Measurements from ENCODE around the gene KDM1A.

Gene KDM1A

DNA sequence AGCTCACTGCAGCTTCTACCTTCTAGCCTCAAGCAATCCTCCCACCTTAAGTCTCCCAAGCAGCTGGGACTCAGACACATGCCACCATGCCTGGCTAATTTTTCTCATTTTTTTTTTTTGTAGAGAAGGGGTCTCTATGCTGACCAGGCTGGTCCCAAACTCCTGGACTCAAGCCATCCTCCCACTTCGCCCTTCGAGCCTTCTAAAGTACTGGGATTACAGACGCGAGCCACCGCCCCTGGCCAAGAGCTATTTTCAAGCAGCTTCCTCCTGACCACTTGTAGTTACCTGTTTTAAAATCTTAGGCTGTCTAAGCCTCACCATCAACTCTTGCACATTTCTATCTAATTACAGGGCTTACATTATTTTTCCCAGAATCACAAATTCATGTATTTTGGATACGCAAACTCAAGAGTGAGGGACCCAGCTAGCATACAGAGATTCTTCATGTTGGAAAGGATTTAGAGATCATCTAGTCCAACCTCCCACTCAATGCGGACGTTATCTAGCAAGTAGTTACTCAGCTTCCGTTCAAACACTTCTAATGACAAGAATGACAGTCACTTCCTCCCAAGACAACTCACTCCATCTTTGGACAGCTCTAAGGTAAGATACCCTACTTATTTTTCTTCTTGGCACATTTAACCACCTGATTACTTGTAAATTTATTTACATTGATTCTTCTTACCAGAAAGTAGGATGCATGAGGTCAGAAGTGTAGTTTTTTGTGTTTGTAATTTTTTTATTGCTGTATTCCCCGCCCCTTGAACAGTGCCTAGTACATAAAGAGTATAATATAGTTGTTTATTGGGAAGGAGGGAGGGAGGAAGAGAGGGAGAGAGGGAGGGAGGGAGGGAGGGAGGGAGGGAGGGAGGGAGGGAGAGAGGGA, 84.0 kb downstream of the KDM1A start:
- no peak for DNase-seq (ENCODE audit: low read depth in 2 of 2, low spot score in 1 of 2)

DNA sequence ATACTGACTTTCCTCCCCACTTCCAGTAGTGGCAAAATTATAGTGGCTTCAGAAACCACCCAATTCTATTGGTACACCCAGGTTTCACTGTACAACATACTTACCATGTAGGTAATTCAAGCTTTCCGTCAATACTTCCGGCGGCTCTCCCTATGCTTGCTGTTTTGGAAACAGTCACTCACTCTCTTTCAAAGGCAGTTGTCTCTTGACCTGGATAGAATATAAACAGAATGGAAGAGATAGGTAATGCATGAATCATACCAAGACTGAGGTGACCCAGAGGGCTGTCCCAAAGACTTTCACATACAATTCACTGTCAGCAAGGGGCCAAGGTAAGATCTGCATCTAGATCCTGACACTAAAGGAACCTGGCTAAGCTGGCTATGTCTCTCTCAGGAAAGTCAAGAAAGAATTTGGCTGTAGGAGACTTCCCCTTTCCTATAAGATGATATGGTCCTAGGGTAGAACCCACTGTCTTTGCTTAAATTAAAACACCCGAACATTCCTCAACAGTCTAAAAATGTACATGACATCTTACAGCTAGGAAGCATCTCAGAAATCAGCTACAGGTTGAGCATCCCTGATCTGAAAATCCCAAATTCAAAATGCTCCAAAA, 89.8 kb downstream of the KDM1A start:
- DNase-seq (ENCODE audit: low read depth in 2 of 2, low spot score in 1 of 2) = no peak

- DNase-seq (ENCODE audit: low read depth in 2 of 2, low spot score in 1 of 2) = no peak
Measured at GRCh38 chr1:23110391-23110790, 91.1 kb downstream of the KDM1A start.

- DNase-seq (ENCODE audit: low read depth in 2 of 2, low spot score in 1 of 2) = no peak
Measured at GRCh38 chr1:23111600-23112535, 92.6 kb downstream of the KDM1A start.

DNA sequence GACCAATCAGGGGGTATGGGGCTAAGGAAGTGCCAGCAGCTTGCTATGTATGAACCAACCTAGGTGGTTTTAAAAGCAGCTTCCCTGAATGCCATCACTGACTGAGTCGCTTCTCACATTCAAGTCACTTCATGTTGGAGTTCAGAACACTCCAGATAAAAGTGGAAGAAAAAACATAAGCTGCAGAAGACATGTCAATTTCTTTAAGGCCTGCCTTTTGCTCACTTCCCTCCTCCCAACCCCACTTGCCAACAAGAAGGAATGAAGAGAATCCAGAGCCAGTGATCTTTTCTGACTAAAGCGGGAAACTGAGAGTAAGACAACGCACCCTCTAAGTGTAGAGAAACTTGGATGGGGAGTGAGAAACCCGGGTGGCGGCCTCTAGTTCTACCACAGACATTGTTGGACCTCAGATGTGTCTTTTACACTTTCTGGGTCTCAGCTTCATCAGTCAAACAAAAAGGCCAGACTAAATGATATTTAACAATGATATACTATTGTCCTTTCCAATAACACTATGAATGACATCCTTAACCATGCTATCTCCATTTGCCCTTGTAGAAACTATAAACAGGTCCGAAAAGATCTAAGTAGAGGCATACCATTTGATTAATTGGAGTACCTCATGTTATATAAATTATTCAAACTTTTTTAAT, 95.3 kb downstream of the KDM1A start:
- no peak for DNase-seq (ENCODE audit: low read depth in 2 of 2, low spot score in 1 of 2)

DNA sequence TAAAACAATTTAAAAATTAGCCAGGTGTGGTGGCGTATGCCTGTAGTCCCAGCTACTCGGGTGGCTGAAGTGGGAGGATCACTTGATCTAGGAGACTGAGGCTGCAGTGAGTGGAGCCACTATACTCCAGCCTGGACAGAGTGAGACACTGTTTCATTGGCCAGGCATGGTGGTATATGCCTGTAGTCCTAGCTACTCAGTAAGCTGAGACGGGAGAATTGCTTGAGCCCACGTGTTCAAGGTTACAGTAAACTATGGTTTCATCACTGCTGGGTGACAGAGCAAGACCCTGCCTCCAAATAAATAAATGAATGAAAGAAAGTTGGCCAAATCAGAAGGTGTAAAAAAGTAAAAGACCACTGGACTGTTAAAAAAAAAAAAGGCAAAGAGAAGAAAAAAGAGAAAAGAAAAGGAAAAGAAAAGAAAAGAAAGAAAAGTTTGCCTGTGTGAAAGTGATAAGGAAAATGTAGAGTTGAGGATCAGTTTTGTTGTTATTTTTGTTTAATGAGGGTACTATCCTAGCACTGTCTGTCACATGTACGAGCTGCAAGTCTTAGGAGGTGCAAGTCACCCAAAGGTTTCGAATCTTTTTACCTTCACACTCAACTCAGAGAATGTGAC, 97.1 kb downstream of the KDM1A start:
- DNase-seq (ENCODE audit: low read depth in 2 of 2, low spot score in 1 of 2) = no peak

GRCh38 chr1:23116921-23117699, 97.8 kb downstream of the KDM1A start:
- DNase-seq (ENCODE audit: low read depth in 2 of 2, low spot score in 1 of 2) = no peak

DNA sequence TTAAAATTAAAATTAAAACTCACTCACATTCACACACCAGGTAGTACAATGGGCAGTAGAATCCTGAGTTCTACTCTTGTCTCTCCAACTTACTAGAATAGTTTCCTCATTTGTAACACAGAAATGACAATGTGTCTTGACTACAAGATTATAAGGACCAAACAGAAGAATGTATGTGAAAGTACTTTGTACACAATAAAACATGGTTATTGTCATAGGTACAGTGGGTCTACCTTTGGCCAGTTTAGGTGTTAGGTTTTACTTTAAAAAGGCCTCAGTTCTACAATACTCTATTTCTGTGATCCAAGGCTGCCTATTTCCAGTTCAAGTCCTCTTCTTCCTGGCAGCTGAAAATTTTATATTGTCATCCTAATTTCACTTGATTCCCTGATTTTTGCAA, 99.1 kb downstream of the KDM1A start:
- DNase-seq (ENCODE audit: low read depth in 2 of 2, low spot score in 1 of 2) = no peak

- DNase-seq (ENCODE audit: low read depth in 2 of 2, low spot score in 1 of 2) = no peak
Measured at GRCh38 chr1:23118957-23119792, 99.9 kb downstream of the KDM1A start.

DNA sequence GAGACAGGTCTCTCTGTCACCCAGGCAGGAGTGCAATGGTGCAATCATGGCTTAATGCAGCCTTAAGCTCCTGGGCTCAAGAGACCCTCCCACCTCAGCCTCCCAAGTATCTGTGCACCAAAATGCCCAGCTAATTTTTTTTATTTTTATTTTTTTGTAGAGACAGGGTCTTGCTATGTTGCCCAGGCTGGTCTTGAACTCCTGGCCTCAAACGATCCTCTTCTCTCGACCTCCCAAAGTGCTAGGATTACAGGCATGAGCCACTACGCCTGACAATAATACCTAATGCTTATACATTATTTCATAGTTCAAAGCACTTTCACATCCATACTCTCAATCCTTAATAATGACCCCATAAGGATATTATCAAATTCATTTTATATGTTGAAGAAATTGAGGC, 101.1 kb downstream of the KDM1A start:
- DNase-seq (ENCODE audit: low read depth in 2 of 2, low spot score in 1 of 2) = no peak

GRCh38 chr1:23122023-23122748, 102.9 kb downstream of the KDM1A start:
- no peak for DNase-seq (ENCODE audit: low read depth in 2 of 2, low spot score in 1 of 2)

DNA sequence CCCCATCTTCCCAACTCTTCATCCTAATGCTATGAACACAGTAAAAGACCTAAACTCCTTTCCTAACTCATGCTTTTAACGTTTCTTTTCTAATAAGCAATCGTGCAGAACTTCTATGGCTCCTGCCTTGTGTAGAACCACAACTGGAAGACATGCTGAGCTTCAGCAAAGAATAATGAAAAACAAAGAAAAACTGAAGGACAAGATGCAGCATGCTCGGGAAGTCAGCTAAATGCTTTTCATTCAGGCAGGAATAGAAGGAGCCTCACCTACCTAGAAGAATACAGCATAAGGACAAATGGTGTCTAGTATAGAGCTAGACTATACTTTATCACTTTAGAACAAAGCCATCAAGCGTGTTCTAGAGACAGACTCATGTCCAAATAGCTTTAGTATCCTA, 103.5 kb downstream of the KDM1A start:
- DNase-seq (ENCODE audit: low read depth in 2 of 2, low spot score in 1 of 2) = no peak

DNA sequence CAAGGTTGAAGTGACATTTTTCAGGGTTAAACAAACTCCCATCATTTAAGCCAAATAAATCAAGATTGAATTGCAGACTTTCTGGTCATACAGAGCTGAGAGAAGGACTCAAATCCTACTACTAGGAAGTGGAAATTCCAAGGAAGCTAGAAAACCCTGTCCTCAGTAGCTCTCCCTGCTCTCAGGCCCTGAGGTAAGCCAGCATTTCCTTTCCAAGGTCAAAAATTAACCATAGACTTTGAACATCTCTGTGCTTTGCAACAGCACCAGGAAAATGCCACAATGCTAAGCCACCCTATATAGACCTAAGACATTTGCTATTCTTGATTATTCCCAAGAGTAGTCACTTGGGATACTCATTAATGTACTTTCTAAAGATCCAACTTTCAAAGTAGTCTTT, 104.3 kb downstream of the KDM1A start:
- DNase-seq (ENCODE audit: low read depth in 2 of 2, low spot score in 1 of 2) = no peak

GRCh38 chr1:23124259-23125026, 105.2 kb downstream of the KDM1A start:
- no peak for DNase-seq (ENCODE audit: low read depth in 2 of 2, low spot score in 1 of 2)

DNA sequence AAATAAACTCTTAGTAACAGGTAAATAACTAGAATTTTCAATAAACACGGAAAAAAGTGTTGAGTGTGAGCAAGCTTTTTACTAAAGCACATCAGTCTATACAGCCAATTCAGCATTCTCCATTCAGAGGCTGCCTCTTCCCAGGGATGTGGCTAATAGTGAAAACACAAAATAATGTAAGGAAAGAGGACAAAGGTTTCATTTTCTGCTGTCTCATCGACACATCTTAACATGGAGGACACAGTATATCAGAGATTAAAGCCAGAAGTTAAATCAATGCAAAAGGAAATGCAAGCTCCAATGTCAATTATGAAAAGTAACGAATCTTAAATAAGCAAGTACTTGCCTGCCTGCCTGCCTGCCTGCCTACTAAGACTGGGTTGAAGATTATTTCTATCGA, 106.2 kb downstream of the KDM1A start:
- DNase-seq (ENCODE audit: low read depth in 2 of 2, low spot score in 1 of 2) = no peak

- DNase-seq (ENCODE audit: low read depth in 2 of 2, low spot score in 1 of 2) = no peak
Measured at GRCh38 chr1:23126200-23126599, 106.9 kb downstream of the KDM1A start.

GRCh38 chr1:23126801-23127200, 107.5 kb downstream of the KDM1A start:
- DNase-seq (ENCODE audit: low read depth in 2 of 2, low spot score in 1 of 2) = no peak

DNA sequence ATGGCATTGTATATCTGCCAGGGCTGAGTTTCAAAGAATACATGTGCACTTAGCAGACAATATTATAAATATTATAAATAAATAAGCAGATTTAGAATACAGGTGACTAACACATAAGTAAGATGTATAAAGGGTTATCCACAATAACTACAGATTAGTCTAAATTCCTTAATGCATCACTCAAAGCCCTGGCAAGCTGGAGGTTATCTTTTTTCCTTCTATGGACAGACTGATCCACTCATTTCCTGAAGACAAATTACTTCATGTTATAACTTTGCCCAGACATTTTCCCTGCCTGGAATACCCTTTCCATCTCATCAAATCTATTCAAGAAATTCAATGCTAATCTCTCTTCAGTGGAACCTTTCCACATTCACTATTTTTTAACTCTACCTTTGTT, 110.6 kb downstream of the KDM1A start:
- no peak for DNase-seq (ENCODE audit: low read depth in 2 of 2, low spot score in 1 of 2)

All from stimulated activated CD8-positive, alpha-beta memory T cell treated with anti-CD3 and anti-CD28 coated beads, Interleukin-4, amount 100 ng/mL, for 4 hours (primary cell).